HepG2 (cell line): Measurements from ENCODE around the gene ARID5B. TPM values are rescaled to one million over a fixed set of nuclear protein-coding genes. Genes with fewer than 3 reads are reported as not detected.

ENCODE experiments used
- ATF1 ChIP-seq: IDR thresholded peaks from 2 replicates; pipeline ENCODE4 v1.6.1; 2016; ENCODE audit warnings: mild to moderate bottlenecking, control low read depth
- BCL3 ChIP-seq: sonication (generic); formaldehyde crosslinking; IDR thresholded peaks from 2 replicates; pipeline ENCODE4 v1.5.1; 2020; ENCODE audit warnings: mild to moderate bottlenecking, missing genetic modification reagents, moderate library complexity
- CBFB ChIP-seq: sonication (generic); formaldehyde crosslinking; IDR thresholded peaks from 2 replicates; pipeline ENCODE4 v1.4.0; 2020; ENCODE audit warnings: missing genetic modification reagents
- FOXO4 ChIP-seq: sonication (generic); formaldehyde crosslinking; conservative IDR thresholded peaks from 2 replicates; pipeline ENCODE4 v1.8.1; 2023; ENCODE audit warnings: missing genetic modification reagents
- GATA4 ChIP-seq: sonication (generic); IDR thresholded peaks from 2 replicates; pipeline ENCODE4 v1.6.1; 2016; ENCODE audit warnings: antibody characterized with exemption, low read depth, borderline replicate concordance
- GZF1 ChIP-seq: sonication (generic); formaldehyde crosslinking; IDR thresholded peaks from 2 replicates; pipeline ENCODE4 v1.5.1; 2020; ENCODE audit warnings: mild to moderate bottlenecking, missing genetic modification reagents
- NCOA2 ChIP-seq: sonication (generic); formaldehyde crosslinking; IDR thresholded peaks from 2 replicates; pipeline ENCODE4 v1.8.0; 2022; ENCODE audit warnings: inconsistent platforms
- SNAPC2 ChIP-seq: sonication (generic); formaldehyde crosslinking; IDR thresholded peaks from 2 replicates; pipeline ENCODE4 v1.8.1; 2022; ENCODE audit warnings: mild to moderate bottlenecking, missing genetic modification reagents
- TCF7 ChIP-seq: sonication (generic); IDR thresholded peaks from 2 replicates; pipeline ENCODE4 v1.6.1; 2016; ENCODE audit warnings: antibody characterized with exemption, low read depth
- ZNF225 ChIP-seq: sonication (generic); formaldehyde crosslinking; IDR thresholded peaks from 2 replicates; pipeline ENCODE4 v1.4.0; 2020; ENCODE audit warnings: mild to moderate bottlenecking, missing genetic modification reagents
- polyA plus RNA-seq, 8 experiments: library from polyadenylated mRNA; depleted of rRNA in 3 of 8; stranded (reverse) in 7 of 8; unstranded in 1 of 8; fragments of >200 nt; fragmentation: Illumina TruSeq in 4 of 8; extraction: Trizol in 4 of 8; gene quantifications; 2 replicates each; pipeline versions ENCODE4 v1.2.1 to v1.2.3, GENCODE V29; 2011 to 2016; ENCODE audit warnings: low read depth in 4 of 8, missing spikeins in 1 of 8, mixed read lengths in 1 of 8; ENCODE audit not compliant: insufficient read depth in 1 of 8
- total RNA-seq, 5 experiments: library from RNA; depleted of rRNA; stranded (reverse); fragments of >200 nt; fragmentation: Illumina TruSeq; extraction: Trizol; gene quantifications; 2 replicates each; pipeline ENCODE4 v1.2.3, GENCODE V29; 2016; ENCODE audit warnings: low read depth in 1 of 5
- TF ChIP-seq, protein P1 (sequence below): sonication (generic); formaldehyde crosslinking; IDR thresholded peaks from 2 replicates; pipeline ENCODE4 v1.9.0; 2021; ENCODE audit warnings: missing genetic modification reagents, borderline replicate concordance

Gene ARID5B
- total and polyA plus RNA-seq, 2 of the 13 experiments (the other 11 are each of a cell fraction or from before 2014, with no cell fraction given), result 6.2 to 21.1 TPM

DNA sequence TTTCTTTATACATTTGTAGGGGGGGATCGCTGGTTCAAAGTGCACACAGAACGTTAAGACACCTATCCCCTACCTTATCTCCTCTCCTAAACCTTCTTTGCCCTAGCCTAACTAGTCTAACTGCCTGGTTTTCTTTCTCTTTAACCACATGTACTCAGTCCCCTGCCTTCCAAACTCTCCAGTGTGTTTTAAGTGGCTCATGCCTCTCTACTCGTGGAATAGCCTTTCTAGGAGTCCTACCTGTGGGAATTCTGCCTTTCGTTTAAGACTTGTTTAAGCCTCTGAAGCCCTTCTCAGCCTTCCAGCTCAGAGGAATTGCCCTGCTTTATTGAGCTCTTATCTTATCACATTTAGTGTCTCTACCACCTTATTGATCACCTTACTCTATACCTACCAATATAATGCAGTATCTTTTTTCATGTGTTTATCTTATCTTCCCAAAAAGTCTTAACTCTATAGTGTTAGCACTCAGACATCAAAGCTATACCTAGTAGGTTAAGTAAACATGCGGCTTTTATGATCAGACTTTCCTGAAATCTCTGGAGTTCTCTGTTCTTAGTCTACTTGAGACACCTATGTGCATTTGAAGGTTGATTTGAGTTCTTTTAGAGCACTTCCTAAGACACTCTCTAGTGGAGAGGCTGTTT is 50.7 kb downstream of the ARID5B start (continued):
- TF ChIP-seq BCL3 (CRISPR knock-in tag) (no peak), TCF7 (peak; percentile 63; the same call in 1 of the 2 replicates), ZNF225 (no peak), SNAPC2 (no peak), GZF1 (no peak), NCOA2 (no peak), FOXO4 (CRISPR knock-in tag) (no peak), CBFB (CRISPR knock-in tag) (no peak), GATA4 (peak; percentile 68), ATF1 (CRISPR knock-in tag) (0 out of 2 replicates have a peak, but pooled peaks have one; percentile 6)
- TF ChIP-seq, protein P1, sequence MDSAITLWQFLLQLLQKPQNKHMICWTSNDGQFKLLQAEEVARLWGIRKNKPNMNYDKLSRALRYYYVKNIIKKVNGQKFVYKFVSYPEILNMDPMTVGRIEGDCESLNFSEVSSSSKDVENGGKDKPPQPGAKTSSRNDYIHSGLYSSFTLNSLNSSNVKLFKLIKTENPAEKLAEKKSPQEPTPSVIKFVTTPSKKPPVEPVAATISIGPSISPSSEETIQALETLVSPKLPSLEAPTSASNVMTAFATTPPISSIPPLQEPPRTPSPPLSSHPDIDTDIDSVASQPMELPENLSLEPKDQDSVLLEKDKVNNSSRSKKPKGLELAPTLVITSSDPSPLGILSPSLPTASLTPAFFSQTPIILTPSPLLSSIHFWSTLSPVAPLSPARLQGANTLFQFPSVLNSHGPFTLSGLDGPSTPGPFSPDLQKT (CRISPR knock-in tag), result no peak
